ENCODE data around the gene CAPN6. TPM values are rescaled to one million over a fixed set of nuclear protein-coding genes. Genes with fewer than 3 reads are reported as not detected.

CAPN6 gene
- total RNA-seq, 2 experiments from 2014 or later: not detected

DNA sequence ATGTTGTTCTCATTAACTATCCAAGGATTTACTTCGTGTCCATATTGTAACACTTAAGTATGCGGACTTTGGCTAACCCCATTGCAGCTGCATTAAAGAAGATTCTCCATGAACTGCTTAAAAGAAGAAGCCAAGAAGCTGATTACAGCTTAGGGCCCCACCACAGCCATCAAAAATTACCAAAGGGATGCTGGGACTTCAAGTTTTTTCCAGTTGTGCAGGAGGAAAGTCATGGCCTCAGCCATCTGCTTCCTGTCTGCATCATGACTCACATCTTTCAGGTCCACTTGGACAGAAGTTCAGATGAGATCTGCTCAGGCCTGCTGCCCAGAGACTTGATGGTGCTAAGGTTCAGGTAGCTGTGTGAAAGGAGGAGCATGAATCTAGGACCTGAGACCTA, 38.8 kb upstream of the CAPN6 start:
- Histone ChIP-seq H3K36me3 (ENCODE audit: insufficient read depth, low read length) (no peaks in the 10 kb centered on the region), H3K4me2 (ENCODE audit: low read length) (no peak overlapping the region), H4K20me1 (ENCODE audit: insufficient read depth, low read length) (no peaks in the 10 kb centered on the region), H3K9me3 (ENCODE audit: low read length) (no peaks in the 10 kb centered on the region), H3K9me2 (ENCODE audit: insufficient read depth, low read length) (no peaks in the 10 kb centered on the region), H2AFZ (ENCODE audit: low read length) (no peak overlapping the region), H3K4me3 (ENCODE audit: low read depth, low read length, poor library complexity, severe bottlenecking) (no peak overlapping the region), H3K27ac (ENCODE audit: low read depth, low read length, poor library complexity, severe bottlenecking) (no peak overlapping the region), H3K79me2 (ENCODE audit: insufficient read depth, low read depth, low read length) (no peaks in the 10 kb centered on the region), H3K4me1 (ENCODE audit: insufficient read depth, low read length, poor library complexity, severe bottlenecking) (no peaks in the 10 kb centered on the region)
- ChIA-PET POLR2A (no interaction called here), CTCF (ENCODE audit: unreplicated experiment) (no interaction called here)
- intact Hi-C loops (cut with micrococcal nuclease; ENCODE audit: unreplicated experiment): no loop called here
- no peak for TF ChIP-seq EZH2phosphoT487 (IDR thresholded peaks at IDR 0.05; ENCODE audit: borderline replicate concordance, low read depth, low read length)
- TF ChIP-seq, protein P1, sequence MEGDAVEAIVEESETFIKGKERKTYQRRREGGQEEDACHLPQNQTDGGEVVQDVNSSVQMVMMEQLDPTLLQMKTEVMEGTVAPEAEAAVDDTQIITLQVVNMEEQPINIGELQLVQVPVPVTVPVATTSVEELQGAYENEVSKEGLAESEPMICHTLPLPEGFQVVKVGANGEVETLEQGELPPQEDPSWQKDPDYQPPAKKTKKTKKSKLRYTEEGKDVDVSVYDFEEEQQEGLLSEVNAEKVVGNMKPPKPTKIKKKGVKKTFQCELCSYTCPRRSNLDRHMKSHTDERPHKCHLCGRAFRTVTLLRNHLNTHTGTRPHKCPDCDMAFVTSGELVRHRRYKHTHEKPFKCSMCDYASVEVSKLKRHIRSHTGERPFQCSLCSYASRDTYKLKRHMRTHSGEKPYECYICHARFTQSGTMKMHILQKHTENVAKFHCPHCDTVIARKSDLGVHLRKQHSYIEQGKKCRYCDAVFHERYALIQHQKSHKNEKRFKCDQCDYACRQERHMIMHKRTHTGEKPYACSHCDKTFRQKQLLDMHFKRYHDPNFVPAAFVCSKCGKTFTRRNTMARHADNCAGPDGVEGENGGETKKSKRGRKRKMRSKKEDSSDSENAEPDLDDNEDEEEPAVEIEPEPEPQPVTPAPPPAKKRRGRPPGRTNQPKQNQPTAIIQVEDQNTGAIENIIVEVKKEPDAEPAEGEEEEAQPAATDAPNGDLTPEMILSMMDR (conservative IDR thresholded peaks at IDR 0.05; ENCODE audit: low read length): no peak
- no TSS peak for BruUV-seq (replicated peaks)
- no peak for DNase-seq (ENCODE audit: low spot score)

DNA sequence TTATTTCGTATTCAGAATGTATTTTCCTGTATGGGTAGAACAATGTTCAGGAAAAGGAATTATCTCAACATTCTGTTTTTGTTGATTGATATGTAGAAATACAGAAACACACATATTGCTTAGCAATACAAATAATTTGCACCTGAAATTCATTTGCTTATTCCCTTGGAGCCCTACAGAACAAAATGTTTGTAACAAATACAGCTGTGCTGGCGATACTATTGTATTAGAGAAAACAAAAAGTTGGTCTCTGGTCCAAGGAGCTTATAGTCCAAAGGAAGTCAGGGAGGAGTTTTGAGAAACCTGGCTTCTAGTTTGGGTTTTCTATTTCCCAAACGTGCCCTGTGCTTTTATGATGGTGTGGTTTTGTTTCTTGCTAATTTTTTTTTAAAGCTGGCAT, 37.8 kb upstream of the CAPN6 start:
- Histone ChIP-seq H3K4me1 (ENCODE audit: insufficient read depth, low read length, poor library complexity, severe bottlenecking) (no peaks in the 10 kb centered on the region), H4K20me1 (ENCODE audit: insufficient read depth, low read length) (no peaks in the 10 kb centered on the region), H3K4me3 (ENCODE audit: low read depth, low read length, poor library complexity, severe bottlenecking) (no peak overlapping the region), H3K4me2 (ENCODE audit: low read length) (no peak overlapping the region), H2AFZ (ENCODE audit: low read length) (no peak overlapping the region), H3K79me2 (ENCODE audit: insufficient read depth, low read depth, low read length) (no peaks in the 10 kb centered on the region), H3K9me2 (ENCODE audit: insufficient read depth, low read length) (no peaks in the 10 kb centered on the region), H3K9me3 (ENCODE audit: low read length) (no peaks in the 10 kb centered on the region), H3K36me3 (ENCODE audit: insufficient read depth, low read length) (no peaks in the 10 kb centered on the region), H3K27ac (ENCODE audit: low read depth, low read length, poor library complexity, severe bottlenecking) (no peak overlapping the region)
- intact Hi-C loops (cut with micrococcal nuclease; ENCODE audit: unreplicated experiment): no loop called here
- ChIA-PET POLR2A (no interaction called here), CTCF (ENCODE audit: unreplicated experiment) (no interaction called here)
- TF ChIP-seq, protein P1 (conservative IDR thresholded peaks at IDR 0.05; ENCODE audit: low read length): no peak
- no peak for TF ChIP-seq EZH2phosphoT487 (IDR thresholded peaks at IDR 0.05; ENCODE audit: borderline replicate concordance, low read depth, low read length)
- DNase-seq (ENCODE audit: low spot score): no peak
- BruUV-seq (replicated peaks): no TSS peak

DNA sequence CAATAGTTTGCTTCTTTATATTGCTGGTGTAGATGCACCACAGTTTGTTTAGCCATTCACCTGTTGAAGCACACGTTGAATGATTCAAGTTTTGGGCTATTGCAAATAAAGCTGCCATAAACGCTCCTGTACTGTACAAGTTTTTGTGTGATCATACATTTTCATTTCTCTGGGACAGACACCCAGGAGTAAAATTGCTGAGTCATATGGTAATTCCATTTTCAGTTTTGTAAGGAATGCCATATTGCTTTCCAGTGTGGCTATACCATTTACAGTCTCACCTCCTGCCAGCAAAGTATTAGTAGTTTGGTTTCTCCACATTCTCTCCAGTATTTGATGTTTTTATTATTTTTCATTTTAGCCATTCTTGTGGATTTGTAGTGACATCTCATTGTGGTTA, 32.0 kb upstream of the CAPN6 start:
- H2AFZ ChIP-seq (ENCODE audit: low read length): no peak overlapping the region
- no peak overlapping the region for H3K27ac ChIP-seq (ENCODE audit: low read depth, low read length, poor library complexity, severe bottlenecking)
- no peaks in the 10 kb centered on the region for H3K9me3 ChIP-seq (ENCODE audit: low read length)
- no peaks in the 10 kb centered on the region for H3K79me2 ChIP-seq (ENCODE audit: insufficient read depth, low read depth, low read length)
- no peaks in the 10 kb centered on the region for H3K4me1 ChIP-seq (ENCODE audit: insufficient read depth, low read length, poor library complexity, severe bottlenecking)
- H3K36me3 ChIP-seq (ENCODE audit: insufficient read depth, low read length): no peaks in the 10 kb centered on the region
- POLR2A ChIA-PET: no interaction called here
- no peak overlapping the region for H3K4me2 ChIP-seq (ENCODE audit: low read length)
- BruUV-seq (replicated peaks): no TSS peak
- TF ChIP-seq, protein P1 (conservative IDR thresholded peaks at IDR 0.05; ENCODE audit: low read length): no peak
- TF ChIP-seq EZH2phosphoT487 (IDR thresholded peaks at IDR 0.05; ENCODE audit: borderline replicate concordance, low read depth, low read length): no peak
- no peaks in the 10 kb centered on the region for H4K20me1 ChIP-seq (ENCODE audit: insufficient read depth, low read length)
- no peak for DNase-seq (ENCODE audit: low spot score)
- CTCF ChIA-PET (ENCODE audit: unreplicated experiment): no interaction called here
- intact Hi-C loops (cut with micrococcal nuclease; ENCODE audit: unreplicated experiment): no loop called here
- H3K4me3 ChIP-seq (ENCODE audit: low read depth, low read length, poor library complexity, severe bottlenecking): no peak overlapping the region
- H3K9me2 ChIP-seq (ENCODE audit: insufficient read depth, low read length): no peaks in the 10 kb centered on the region

Measured in OCI-LY7 (cell line).